Measurements from ENCODE around the gene RCC2.

DNA sequence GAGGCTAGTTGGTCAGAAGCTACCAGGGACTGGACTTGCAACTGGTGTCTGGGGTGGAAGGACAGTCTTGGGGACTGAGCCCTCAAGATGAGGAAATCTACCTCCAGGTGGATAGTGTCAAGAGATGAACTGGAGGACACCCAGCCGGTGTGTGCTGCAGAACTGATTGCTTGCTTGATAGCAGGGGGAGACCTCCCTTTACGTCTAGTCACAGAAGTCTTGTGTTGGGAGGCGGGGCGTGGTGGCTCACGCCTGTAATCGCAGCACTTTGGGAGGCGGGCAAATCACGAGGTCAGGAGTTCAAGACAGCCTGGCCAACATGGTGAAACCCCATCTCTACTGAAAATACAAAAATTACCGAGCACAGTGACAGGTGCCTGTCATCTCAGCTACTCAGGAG lies 4.9 kb downstream of the RCC2 start:
- TF ChIP-seq CREB1 (IDR thresholded peaks at IDR 0.05; ENCODE audit: low read depth), result no peak
- no peak for TF ChIP-seq TEAD4 (IDR thresholded peaks at IDR 0.05)
- TF ChIP-seq TAF1 (IDR thresholded peaks at IDR 0.05; ENCODE audit: low read depth), result no peak
- TF ChIP-seq TCF12 (IDR thresholded peaks at IDR 0.05; ENCODE audit: low read depth), result no peak
- no peak for TF ChIP-seq EP300 (IDR thresholded peaks at IDR 0.05; ENCODE audit: borderline replicate concordance)
- TF ChIP-seq, protein P1, sequence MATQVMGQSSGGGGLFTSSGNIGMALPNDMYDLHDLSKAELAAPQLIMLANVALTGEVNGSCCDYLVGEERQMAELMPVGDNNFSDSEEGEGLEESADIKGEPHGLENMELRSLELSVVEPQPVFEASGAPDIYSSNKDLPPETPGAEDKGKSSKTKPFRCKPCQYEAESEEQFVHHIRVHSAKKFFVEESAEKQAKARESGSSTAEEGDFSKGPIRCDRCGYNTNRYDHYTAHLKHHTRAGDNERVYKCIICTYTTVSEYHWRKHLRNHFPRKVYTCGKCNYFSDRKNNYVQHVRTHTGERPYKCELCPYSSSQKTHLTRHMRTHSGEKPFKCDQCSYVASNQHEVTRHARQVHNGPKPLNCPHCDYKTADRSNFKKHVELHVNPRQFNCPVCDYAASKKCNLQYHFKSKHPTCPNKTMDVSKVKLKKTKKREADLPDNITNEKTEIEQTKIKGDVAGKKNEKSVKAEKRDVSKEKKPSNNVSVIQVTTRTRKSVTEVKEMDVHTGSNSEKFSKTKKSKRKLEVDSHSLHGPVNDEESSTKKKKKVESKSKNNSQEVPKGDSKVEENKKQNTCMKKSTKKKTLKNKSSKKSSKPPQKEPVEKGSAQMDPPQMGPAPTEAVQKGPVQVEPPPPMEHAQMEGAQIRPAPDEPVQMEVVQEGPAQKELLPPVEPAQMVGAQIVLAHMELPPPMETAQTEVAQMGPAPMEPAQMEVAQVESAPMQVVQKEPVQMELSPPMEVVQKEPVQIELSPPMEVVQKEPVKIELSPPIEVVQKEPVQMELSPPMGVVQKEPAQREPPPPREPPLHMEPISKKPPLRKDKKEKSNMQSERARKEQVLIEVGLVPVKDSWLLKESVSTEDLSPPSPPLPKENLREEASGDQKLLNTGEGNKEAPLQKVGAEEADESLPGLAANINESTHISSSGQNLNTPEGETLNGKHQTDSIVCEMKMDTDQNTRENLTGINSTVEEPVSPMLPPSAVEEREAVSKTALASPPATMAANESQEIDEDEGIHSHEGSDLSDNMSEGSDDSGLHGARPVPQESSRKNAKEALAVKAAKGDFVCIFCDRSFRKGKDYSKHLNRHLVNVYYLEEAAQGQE (IDR thresholded peaks at IDR 0.05; ENCODE audit: low read depth), result no peak
- no peak for TF ChIP-seq YY1 (IDR thresholded peaks at IDR 0.05; ENCODE audit: low read depth)
- no peak for TF ChIP-seq RAD21 (IDR thresholded peaks at IDR 0.05; ENCODE audit: low read depth)

All from Ishikawa (cell line).